Endothelial cell of umbilical vein (primary cell): ENCODE measurements around the gene CCM2. TPM values are rescaled to one million over a fixed set of nuclear protein-coding genes. Genes with fewer than 3 reads are reported as not detected.

Experiments
- BruUV-seq: library from RNA; stranded (reverse); fragments of 400-500 nt; replicated peaks from 2 replicates; lab custom pipeline; 2021; lab: Mats Ljungman, UMichigan
- CTCF ChIA-PET: fragments of 300-600, 350-600 bp; sonication (Branson Sonifier 250); formaldehyde crosslinking; loops from one replicate; lab custom pipeline; 2021; ENCODE audit warnings: antibody characterized with exemption, inconsistent platforms; lab: Charles Lee
- POLR2A ChIA-PET: fragments of 300-600, 350-600 bp; sonication (Branson Sonifier 250); formaldehyde crosslinking; loops from one replicate; lab custom pipeline; 2021; ENCODE audit warnings: antibody characterized with exemption, inconsistent platforms; lab: Charles Lee
- DNase-seq: peaks from one replicate; pipeline ENCODE4 v3.0.0-alpha.2; 2011; ENCODE audit warnings: low read depth, low spot score
- FAIRE-seq: peaks from 2 replicates; lab custom pipeline; 2011; peaks lifted over from hg19 to GRCh38; lab: Jason Lieb, UNC
- H2AFZ ChIP-seq: 2 replicates; pipeline ENCODE4 v1.6.0; 2012; ENCODE audit warnings: low read depth, low read length, control low read depth, inconsistent platforms
- H3K27ac ChIP-seq: 2 replicates; pipeline ENCODE4 v1.5.1; 2011; ENCODE audit warnings: low read depth, mild to moderate bottlenecking, control low read depth, low read length, moderate library complexity; ENCODE audit not compliant: insufficient read depth
- H3K27me3 ChIP-seq, 2 experiments: 2 replicates each; pipeline versions ENCODE4 v1.6.0 to v1.6.1; 2011; ENCODE audit warnings: low read length in 2 of 2, mixed read lengths in 1 of 2; ENCODE audit not compliant: control insufficient read depth in 2 of 2, insufficient read depth in 2 of 2
- H3K36me3 ChIP-seq, 2 experiments: 2 replicates in 1 of 2; 3 replicates in 1 of 2; pipeline ENCODE4 v1.5.1; 2011; ENCODE audit warnings: low read length in 2 of 2, mild to moderate bottlenecking in 1 of 2, moderate library complexity in 1 of 2; ENCODE audit not compliant: control insufficient read depth in 2 of 2, insufficient read depth in 2 of 2; ENCODE audit errors: extremely low read depth in 1 of 2
- H3K4me1 ChIP-seq: 3 replicates; pipeline ENCODE4 v1.5.1; 2011; ENCODE audit warnings: mild to moderate bottlenecking, low read length; ENCODE audit not compliant: control insufficient read depth, insufficient read depth; ENCODE audit errors: extremely low read depth
- H3K4me2 ChIP-seq: 2 replicates; pipeline ENCODE4 v1.6.1; 2011; ENCODE audit warnings: low read length, control low read depth, mixed read lengths; ENCODE audit not compliant: insufficient read depth
- H3K4me3 ChIP-seq, 3 experiments: fragments of 200-600 bp in 1 of 3; sonication (generic), shearing (Covaris generic) in 1 of 3; replicated peaks in 1 of 3; 2 replicates each; pipeline ENCODE4 v1.5.1; 2011 to 2016; ENCODE audit warnings: control low read depth in 3 of 3, low read length in 3 of 3, mild to moderate bottlenecking in 2 of 3, inconsistent platforms in 1 of 3, low read depth in 1 of 3, moderate library complexity in 1 of 3; ENCODE audit not compliant: insufficient read depth in 1 of 3
- H3K79me2 ChIP-seq: 2 replicates; pipeline ENCODE4 v1.6.0; 2012; ENCODE audit warnings: low read length, inconsistent platforms; ENCODE audit not compliant: control insufficient read depth, insufficient read depth
- H3K9ac ChIP-seq: replicated peaks from 2 replicates; pipeline ENCODE3; 2011; ENCODE audit warnings: low read length, control low read depth; ENCODE audit not compliant: insufficient read depth; ENCODE audit errors: extremely low read depth
- H3K9me1 ChIP-seq: replicated peaks from 3 replicates; pipeline ENCODE4 v1.6.0; 2011; ENCODE audit warnings: mild to moderate bottlenecking, low read length; ENCODE audit not compliant: control insufficient read depth, insufficient read depth; ENCODE audit errors: extremely low read depth
- H3K9me3 ChIP-seq: replicated peaks from 2 replicates; pipeline ENCODE4 v1.5.1; 2012; ENCODE audit warnings: low read length, inconsistent platforms; ENCODE audit not compliant: control insufficient read depth, insufficient read depth
- H4K20me1 ChIP-seq: replicated peaks from 2 replicates; pipeline ENCODE3; 2011; ENCODE audit warnings: mild to moderate bottlenecking, low read length; ENCODE audit not compliant: control insufficient read depth, insufficient read depth; ENCODE audit errors: extremely low read depth
- EZH2 ChIP-seq: IDR thresholded peaks from 2 replicates; pipeline ENCODE4 v1.6.1; 2012; ENCODE audit warnings: borderline replicate concordance, low read depth, mild to moderate bottlenecking, moderate library complexity, low read length, inconsistent platforms; ENCODE audit not compliant: severe bottlenecking
- FOS ChIP-seq: IDR thresholded peaks from 2 replicates; pipeline ENCODE4 v1.6.1; 2011; ENCODE audit warnings: mild to moderate bottlenecking, low read length, moderate library complexity, borderline replicate concordance; ENCODE audit not compliant: insufficient read depth
- GATA2 ChIP-seq: IDR thresholded peaks from 2 replicates; pipeline ENCODE4 v1.7.0; 2011; ENCODE audit warnings: low read depth, mild to moderate bottlenecking, moderate library complexity, mixed read lengths, low read length; ENCODE audit not compliant: insufficient read length, insufficient read depth
- JUN ChIP-seq: IDR thresholded peaks from 2 replicates; pipeline ENCODE4 v1.6.1; 2011; ENCODE audit warnings: borderline replicate concordance, low read depth; ENCODE audit not compliant: insufficient read length, insufficient read depth
- MYC ChIP-seq: IDR thresholded peaks from one replicate; pipeline ENCODE4 v1.6.1; 2011; ENCODE audit warnings: mild to moderate bottlenecking, low read depth, low read length
- POLR2AphosphoS5 ChIP-seq: IDR thresholded peaks from 2 replicates; pipeline ENCODE4 v1.6.1; 2012; ENCODE audit warnings: low read depth, mild to moderate bottlenecking, control low read depth, low read length, moderate library complexity; ENCODE audit not compliant: insufficient read depth
- dilution Hi-C: fragments of 300-500 bp; cut with MboI; formaldehyde crosslinking; loops from one replicate; pipeline ENCODE4 v1.15.0; 2019; ENCODE audit warnings: low sequenced_read_pairs; ENCODE audit not compliant: extremely low pct_ligation_motif_present
- intact Hi-C: fragments of 100-400 bp; cut with micrococcal nuclease; formaldehyde crosslinking; loops from one replicate; pipeline ENCODE4 v1.10.0; 2022
- polyA plus RNA-seq, 4 experiments: library from polyadenylated mRNA; depleted of rRNA in 3 of 4; stranded (reverse) in 3 of 4; unstranded in 1 of 4; fragments of >200 nt; gene quantifications; 2 replicates each; pipeline versions ENCODE4 v1.2.1 to v1.2.3, GENCODE V29; 2011 to 2012; ENCODE audit warnings: missing spikeins in 1 of 4
- total RNA-seq: library from RNA; stranded (reverse); gene quantifications from 2 replicates; pipeline ENCODE4 v1.2.3, GENCODE V29; 2021
- TF ChIP-seq, protein P1 (sequence below): IDR thresholded peaks from 2 replicates; pipeline ENCODE4 v1.6.1; 2011; ENCODE audit not compliant: insufficient read depth, insufficient read length
- TF ChIP-seq, protein P2 (sequence below), 2 donors: IDR thresholded peaks; 1 replicate in 1 of 2; 2 replicates in 1 of 2; pipeline ENCODE4 v1.5.1; 2011; ENCODE audit warnings: low read length in 2 of 2, mild to moderate bottlenecking in 2 of 2, moderate library complexity in 2 of 2, control low read depth in 1 of 2, inconsistent platforms in 1 of 2, low read depth in 1 of 2; ENCODE audit not compliant: insufficient read depth in 1 of 2; ENCODE audit errors: extremely low read depth in 1 of 2

The CCM2 gene
- total and polyA plus RNA-seq, 2 donors (not counting 3 experiments of a cell fraction or from before 2014, with no cell fraction given) = 66.1 to 70.4 TPM

DNA sequence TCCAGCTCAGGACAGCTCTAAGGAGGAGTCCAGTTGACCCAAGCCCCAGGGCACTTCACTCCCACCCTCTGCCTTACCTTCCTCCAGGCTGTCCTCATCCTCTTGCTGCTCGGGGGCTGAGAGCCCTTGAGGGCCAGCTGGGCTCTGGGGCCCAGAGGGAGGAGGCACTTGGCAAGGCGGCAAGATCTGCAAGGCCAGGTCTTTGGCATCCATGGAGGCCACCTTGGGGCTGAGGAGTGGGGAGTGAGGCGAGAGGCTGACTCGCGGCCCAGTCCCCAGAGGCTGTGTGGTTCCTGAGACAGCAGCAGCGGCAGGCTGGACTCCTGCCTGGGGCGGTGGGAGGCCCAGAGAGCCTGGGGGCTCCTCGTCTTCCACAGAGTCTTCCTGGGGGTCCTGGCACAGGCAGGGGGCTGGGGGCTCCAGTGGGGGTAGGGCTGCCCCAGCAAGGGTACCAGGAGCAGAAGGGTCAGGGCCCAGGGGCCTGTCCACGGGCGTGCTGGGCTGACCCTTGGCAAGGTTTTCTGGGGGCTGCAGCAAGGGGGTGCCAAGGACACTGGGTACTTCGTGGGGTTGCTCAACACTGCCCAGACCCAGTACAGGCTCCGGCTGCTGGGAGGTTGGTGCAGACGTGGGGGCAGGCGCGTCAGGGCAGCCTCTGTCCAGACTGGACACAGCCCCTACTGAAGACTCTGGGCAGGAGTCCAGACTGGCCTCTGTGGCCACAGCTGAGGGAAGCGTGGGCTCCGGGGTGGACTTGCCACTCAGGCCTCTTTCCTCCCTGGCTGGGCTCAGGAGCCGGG is 82.2 kb downstream of the CCM2 start:
- Histone ChIP-seq H3K4me1 (no peaks in the 10 kb centered on the region), H3K27ac (no peak overlapping the region), H2AFZ (no peak overlapping the region), H3K9me3 (no peaks in the 10 kb centered on the region), H3K4me3 (no peak overlapping the region), H3K9ac (no peak overlapping the region), H3K4me2 (no peak overlapping the region), H3K27me3 (no peaks in the 10 kb centered on the region), H4K20me1 (no peaks in the 10 kb centered on the region), H3K9me1 (no peaks in the 10 kb centered on the region), H3K36me3 (no peaks in the 10 kb centered on the region), H3K79me2 (no peaks in the 10 kb centered on the region)
- no peak for DNase-seq
- intact Hi-C loops (no loop called here), dilution Hi-C loops (no loop called here)
- ChIA-PET POLR2A (interaction anchor here (1.0 kb wide), 1 partner anchor 83 kb away, joined by 3 read pairs; no protein-coding TSS in a partner anchor), CTCF (no interaction called here)
- TF ChIP-seq MYC (no peak), EZH2 (no peak), GATA2 (no peak), FOS (no peak), POLR2AphosphoS5 (no peak), JUN (no peak)
- TF ChIP-seq, protein P1, sequence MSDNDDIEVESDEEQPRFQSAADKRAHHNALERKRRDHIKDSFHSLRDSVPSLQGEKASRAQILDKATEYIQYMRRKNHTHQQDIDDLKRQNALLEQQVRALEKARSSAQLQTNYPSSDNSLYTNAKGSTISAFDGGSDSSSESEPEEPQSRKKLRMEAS = no peak
- TF ChIP-seq, protein P2, sequence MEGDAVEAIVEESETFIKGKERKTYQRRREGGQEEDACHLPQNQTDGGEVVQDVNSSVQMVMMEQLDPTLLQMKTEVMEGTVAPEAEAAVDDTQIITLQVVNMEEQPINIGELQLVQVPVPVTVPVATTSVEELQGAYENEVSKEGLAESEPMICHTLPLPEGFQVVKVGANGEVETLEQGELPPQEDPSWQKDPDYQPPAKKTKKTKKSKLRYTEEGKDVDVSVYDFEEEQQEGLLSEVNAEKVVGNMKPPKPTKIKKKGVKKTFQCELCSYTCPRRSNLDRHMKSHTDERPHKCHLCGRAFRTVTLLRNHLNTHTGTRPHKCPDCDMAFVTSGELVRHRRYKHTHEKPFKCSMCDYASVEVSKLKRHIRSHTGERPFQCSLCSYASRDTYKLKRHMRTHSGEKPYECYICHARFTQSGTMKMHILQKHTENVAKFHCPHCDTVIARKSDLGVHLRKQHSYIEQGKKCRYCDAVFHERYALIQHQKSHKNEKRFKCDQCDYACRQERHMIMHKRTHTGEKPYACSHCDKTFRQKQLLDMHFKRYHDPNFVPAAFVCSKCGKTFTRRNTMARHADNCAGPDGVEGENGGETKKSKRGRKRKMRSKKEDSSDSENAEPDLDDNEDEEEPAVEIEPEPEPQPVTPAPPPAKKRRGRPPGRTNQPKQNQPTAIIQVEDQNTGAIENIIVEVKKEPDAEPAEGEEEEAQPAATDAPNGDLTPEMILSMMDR (IDR thresholded peaks at IDR 0.05; ENCODE audit: extremely low read depth in 1 of 2, insufficient read depth in 1 of 2, low read depth in 1 of 2, low read length in 2 of 2) = no peak
- no peak for FAIRE-seq
- no TSS peak for BruUV-seq
